ENCODE results near the gene LPAR1.

DNA sequence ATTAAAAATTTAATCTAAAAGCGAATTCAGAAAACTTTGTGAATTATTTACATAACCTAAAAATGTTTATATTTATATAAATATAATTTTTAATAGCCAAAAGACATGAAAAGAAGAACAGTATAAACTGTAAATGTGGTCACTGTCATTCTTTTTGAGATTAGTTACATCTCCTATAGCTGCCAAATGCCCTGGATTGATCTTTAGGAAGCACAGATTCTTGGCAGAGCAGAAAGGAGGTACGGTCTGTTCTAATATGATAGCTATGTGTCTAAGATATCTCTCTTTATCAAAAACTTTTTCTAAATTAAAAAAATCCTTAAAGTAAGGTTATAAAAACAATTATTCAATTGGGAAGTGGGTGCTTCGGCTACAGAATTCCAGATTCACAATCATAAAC lies 151.0 kb downstream of the LPAR1 start:
- TF ChIP-seq, protein P1, sequence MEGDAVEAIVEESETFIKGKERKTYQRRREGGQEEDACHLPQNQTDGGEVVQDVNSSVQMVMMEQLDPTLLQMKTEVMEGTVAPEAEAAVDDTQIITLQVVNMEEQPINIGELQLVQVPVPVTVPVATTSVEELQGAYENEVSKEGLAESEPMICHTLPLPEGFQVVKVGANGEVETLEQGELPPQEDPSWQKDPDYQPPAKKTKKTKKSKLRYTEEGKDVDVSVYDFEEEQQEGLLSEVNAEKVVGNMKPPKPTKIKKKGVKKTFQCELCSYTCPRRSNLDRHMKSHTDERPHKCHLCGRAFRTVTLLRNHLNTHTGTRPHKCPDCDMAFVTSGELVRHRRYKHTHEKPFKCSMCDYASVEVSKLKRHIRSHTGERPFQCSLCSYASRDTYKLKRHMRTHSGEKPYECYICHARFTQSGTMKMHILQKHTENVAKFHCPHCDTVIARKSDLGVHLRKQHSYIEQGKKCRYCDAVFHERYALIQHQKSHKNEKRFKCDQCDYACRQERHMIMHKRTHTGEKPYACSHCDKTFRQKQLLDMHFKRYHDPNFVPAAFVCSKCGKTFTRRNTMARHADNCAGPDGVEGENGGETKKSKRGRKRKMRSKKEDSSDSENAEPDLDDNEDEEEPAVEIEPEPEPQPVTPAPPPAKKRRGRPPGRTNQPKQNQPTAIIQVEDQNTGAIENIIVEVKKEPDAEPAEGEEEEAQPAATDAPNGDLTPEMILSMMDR (conservative IDR thresholded peaks at IDR 0.05; ENCODE audit: low read length): no peak
- TF ChIP-seq EZH2phosphoT487 (IDR thresholded peaks at IDR 0.05; ENCODE audit: borderline replicate concordance): no peak
